T-helper 17 cell (primary cell): ENCODE measurements around the gene ERN2. TPM values are rescaled to one million over a fixed set of nuclear protein-coding genes. Genes with fewer than 3 reads are reported as not detected.
"Not testable (repeated sequence)": the region's sequence is repeated elsewhere in the genome, so short reads cannot be mapped to it uniquely, and the experiment has no call there.

Experiments used
- ATAC-seq: fragments of 150-1000 bp; cut with Tn5 transposase; 2 replicates; pipeline ENCODE4 v1.10.0; 2021; ENCODE audit warnings: mild to moderate bottlenecking, moderate library complexity
- DNase-seq, 3 donors: peaks; one replicate each; pipeline versions ENCODE4 v3.0.0 to v3.0.0-alpha.2; 2020 to 2021
- H3K9me3 ChIP-seq: one replicate; pipeline ENCODE4 v1.7.0; 2013; ENCODE audit warnings: low read length, mild to moderate bottlenecking; ENCODE audit not compliant: control insufficient read depth, poor library complexity, severe bottlenecking
- H3K27ac Mint-ChIP-seq: one replicate; pipeline ENCODE4 v1.8.0; 2022; ENCODE audit warnings: mild to moderate bottlenecking, moderate library complexity, mixed read lengths
- H3K27me3 Mint-ChIP-seq: one replicate; pipeline ENCODE4 v1.8.0; 2022; ENCODE audit warnings: mixed read lengths
- H3K36me3 Mint-ChIP-seq: one replicate; pipeline ENCODE4 v1.8.0; 2022; ENCODE audit warnings: low read depth, mixed read lengths
- H3K4me1 Mint-ChIP-seq: one replicate; pipeline ENCODE4 v1.8.0; 2022; ENCODE audit warnings: mild to moderate bottlenecking, mixed read lengths
- H3K4me3 Mint-ChIP-seq: one replicate; pipeline ENCODE4 v1.8.0; 2022; ENCODE audit warnings: mild to moderate bottlenecking, moderate library complexity, mixed read lengths
- total RNA-seq, 4 donors: library from RNA in 2 of 4; stranded (reverse) in 2 of 4; gene quantifications; one replicate each; pipeline ENCODE4 v1.2.3 and lab custom pipeline; 2022 to 2026

The ERN2 gene
- total RNA-seq, 2 donors from 2014 or later, result not detected

- not testable (repeated sequence) for H3K4me1 Mint-ChIP-seq, H3K4me3 Mint-ChIP-seq, H3K27ac Mint-ChIP-seq, H3K36me3 Mint-ChIP-seq, H3K9me3 ChIP-seq, DNase-seq, ATAC-seq
- peaks cover 23% of the 10 kb centered on the region for H3K27me3 Mint-ChIP-seq
Measured at GRCh38 chr16:23737423-23738028, 24.5 kb upstream of the ERN2 start.

- Mint-ChIP-seq H3K36me3 (no peaks in the 10 kb centered on the region), H3K27ac (no peak overlapping the region), H3K4me3 (no peak overlapping the region), H3K27me3 (peaks cover 33% of the 10 kb centered on the region), H3K4me1 (peaks cover 6% of the 10 kb centered on the region)
- no peaks in the 10 kb centered on the region for H3K9me3 ChIP-seq
- ATAC-seq (no peak), DNase-seq (no peak)
Measured at GRCh38 chr16:23734176-23734893, 21.3 kb upstream of the ERN2 start.

- DNase-seq (no peak), ATAC-seq (no peak)
- H3K9me3 ChIP-seq, result no peaks in the 10 kb centered on the region
- H3K4me1 Mint-ChIP-seq, result peaks cover 6% of the 10 kb centered on the region
- H3K36me3 Mint-ChIP-seq, result no peaks in the 10 kb centered on the region
- peak overlapping the region; percentile 29 for H3K27ac Mint-ChIP-seq
- peaks cover 34% of the 10 kb centered on the region for H3K27me3 Mint-ChIP-seq
- no peak overlapping the region for H3K4me3 Mint-ChIP-seq
Measured at GRCh38 chr16:23729503-23730424, 16.7 kb upstream of the ERN2 start.

- peaks cover 4% of the 10 kb centered on the region for H3K4me1 Mint-ChIP-seq
- no peaks in the 10 kb centered on the region for H3K36me3 Mint-ChIP-seq
- H3K9me3 ChIP-seq, result no peaks in the 10 kb centered on the region
- H3K27ac Mint-ChIP-seq, result no peak overlapping the region
- no peak for ATAC-seq
- DNase-seq, result no peak
- H3K27me3 Mint-ChIP-seq, result peaks cover 41% of the 10 kb centered on the region
- no peak overlapping the region for H3K4me3 Mint-ChIP-seq
Measured at GRCh38 chr16:23728112-23728477, 15.1 kb upstream of the ERN2 start.

GRCh38 chr16:23726710-23727109 is 13.7 kb upstream of the ERN2 start:
- Mint-ChIP-seq H3K4me1 (peaks cover 4% of the 10 kb centered on the region), H3K27ac (no peak overlapping the region), H3K36me3 (no peaks in the 10 kb centered on the region), H3K27me3 (peaks cover 28% of the 10 kb centered on the region), H3K4me3 (no peak overlapping the region)
- H3K9me3 ChIP-seq, result no peaks in the 10 kb centered on the region
- ATAC-seq, result no peak
- DNase-seq, result no peak

- no peak overlapping the region for H3K27ac Mint-ChIP-seq
- no peak for DNase-seq
- H3K9me3 ChIP-seq, result no peaks in the 10 kb centered on the region
- peaks cover 25% of the 10 kb centered on the region for H3K27me3 Mint-ChIP-seq
- ATAC-seq, result no peak
- H3K4me1 Mint-ChIP-seq, result peaks cover 4% of the 10 kb centered on the region
- no peak overlapping the region for H3K4me3 Mint-ChIP-seq
- no peaks in the 10 kb centered on the region for H3K36me3 Mint-ChIP-seq
Measured at GRCh38 chr16:23724785-23725131, 11.7 kb upstream of the ERN2 start.

- peaks cover 20% of the 10 kb centered on the region for H3K27me3 Mint-ChIP-seq
- H3K9me3 ChIP-seq, result no peaks in the 10 kb centered on the region
- no peaks in the 10 kb centered on the region for H3K36me3 Mint-ChIP-seq
- no peak for ATAC-seq
- no peak overlapping the region for H3K27ac Mint-ChIP-seq
- H3K4me3 Mint-ChIP-seq, result no peak overlapping the region
- peaks cover 4% of the 10 kb centered on the region for H3K4me1 Mint-ChIP-seq
- no peak for DNase-seq
Measured at GRCh38 chr16:23724096-23724784, 11.2 kb upstream of the ERN2 start.

GRCh38 chr16:23722613-23723240 is 9.7 kb upstream of the ERN2 start:
- not testable (repeated sequence) for DNase-seq, H3K9me3 ChIP-seq, H3K36me3 Mint-ChIP-seq, H3K27ac Mint-ChIP-seq, ATAC-seq, H3K4me1 Mint-ChIP-seq, H3K4me3 Mint-ChIP-seq
- H3K27me3 Mint-ChIP-seq, result peaks cover 20% of the 10 kb centered on the region

GRCh38 chr16:23716484-23716883 is 3.5 kb upstream of the ERN2 start:
- Mint-ChIP-seq H3K4me1 (peaks cover 2% of the 10 kb centered on the region), H3K27me3 (peaks cover 54% of the 10 kb centered on the region), H3K27ac (no peak overlapping the region), H3K36me3 (peaks cover 7% of the 10 kb centered on the region), H3K4me3 (no peak overlapping the region)
- DNase-seq (no peak), ATAC-seq (no peak)
- H3K9me3 ChIP-seq, result no peaks in the 10 kb centered on the region

GRCh38 chr16:23711785-23712184 is 1.2 kb downstream of the ERN2 start:
- H3K4me3 Mint-ChIP-seq, result no peak overlapping the region
- ATAC-seq, result no peak
- peaks cover 2% of the 10 kb centered on the region for H3K4me1 Mint-ChIP-seq
- no peaks in the 10 kb centered on the region for H3K9me3 ChIP-seq
- H3K36me3 Mint-ChIP-seq, result peaks cover 7% of the 10 kb centered on the region
- H3K27me3 Mint-ChIP-seq, result peaks cover 42% of the 10 kb centered on the region
- DNase-seq, result no peak
- no peak overlapping the region for H3K27ac Mint-ChIP-seq

GRCh38 chr16:23710504-23710903 is 2.5 kb downstream of the ERN2 start:
- no peaks in the 10 kb centered on the region for H3K9me3 ChIP-seq
- H3K36me3 Mint-ChIP-seq, result peaks cover 7% of the 10 kb centered on the region
- H3K27me3 Mint-ChIP-seq, result peaks cover 43% of the 10 kb centered on the region
- no peak overlapping the region for H3K27ac Mint-ChIP-seq
- H3K4me3 Mint-ChIP-seq, result no peak overlapping the region
- no peak for ATAC-seq
- DNase-seq, result no peak
- peaks cover 2% of the 10 kb centered on the region for H3K4me1 Mint-ChIP-seq

GRCh38 chr16:23710008-23710407 is 3.0 kb downstream of the ERN2 start:
- no peak for DNase-seq
- peaks cover 7% of the 10 kb centered on the region for H3K36me3 Mint-ChIP-seq

More at GRCh38 chr16:23710008-23710407, 3.0 kb downstream of the ERN2 start:
- no peak overlapping the region for H3K27ac Mint-ChIP-seq
- peaks cover 44% of the 10 kb centered on the region for H3K27me3 Mint-ChIP-seq
- no peak for ATAC-seq
- H3K4me1 Mint-ChIP-seq, result peaks cover 2% of the 10 kb centered on the region
- H3K9me3 ChIP-seq, result no peaks in the 10 kb centered on the region
- H3K4me3 Mint-ChIP-seq, result no peak overlapping the region
